ENCODE measurements around the gene RASGRF1. TPM values are rescaled to one million over a fixed set of nuclear protein-coding genes. Genes with fewer than 3 reads are reported as not detected.

Gene RASGRF1
- total RNA-seq, 1 experiment from 2014 or later = 1.6 TPM

DNA sequence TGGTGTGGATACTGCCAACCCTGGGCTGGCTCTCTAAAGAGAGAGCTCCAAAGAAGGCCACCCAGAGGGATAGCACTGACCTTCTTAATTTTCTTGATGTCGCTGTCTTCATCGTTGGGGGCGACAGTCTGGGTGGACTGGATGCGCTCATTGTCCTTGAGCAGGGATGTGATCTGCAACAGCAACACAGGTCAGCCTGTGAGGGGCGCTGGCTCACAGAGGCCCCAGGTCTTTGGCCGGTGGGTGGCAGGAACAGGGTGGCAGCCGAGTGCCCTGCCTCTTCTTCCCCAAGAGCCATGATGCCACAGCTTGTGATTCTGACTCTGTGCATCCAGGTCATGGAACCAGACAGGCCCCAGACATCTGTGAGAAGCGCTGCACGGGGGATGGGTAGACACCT is 41.2 kb downstream of the RASGRF1 start:
- DNase-seq (ENCODE audit: low spot score) = no peak
- in situ Hi-C loops (cut with HindIII; ENCODE audit: low sequenced_read_pairs) = no loop called here

DNA sequence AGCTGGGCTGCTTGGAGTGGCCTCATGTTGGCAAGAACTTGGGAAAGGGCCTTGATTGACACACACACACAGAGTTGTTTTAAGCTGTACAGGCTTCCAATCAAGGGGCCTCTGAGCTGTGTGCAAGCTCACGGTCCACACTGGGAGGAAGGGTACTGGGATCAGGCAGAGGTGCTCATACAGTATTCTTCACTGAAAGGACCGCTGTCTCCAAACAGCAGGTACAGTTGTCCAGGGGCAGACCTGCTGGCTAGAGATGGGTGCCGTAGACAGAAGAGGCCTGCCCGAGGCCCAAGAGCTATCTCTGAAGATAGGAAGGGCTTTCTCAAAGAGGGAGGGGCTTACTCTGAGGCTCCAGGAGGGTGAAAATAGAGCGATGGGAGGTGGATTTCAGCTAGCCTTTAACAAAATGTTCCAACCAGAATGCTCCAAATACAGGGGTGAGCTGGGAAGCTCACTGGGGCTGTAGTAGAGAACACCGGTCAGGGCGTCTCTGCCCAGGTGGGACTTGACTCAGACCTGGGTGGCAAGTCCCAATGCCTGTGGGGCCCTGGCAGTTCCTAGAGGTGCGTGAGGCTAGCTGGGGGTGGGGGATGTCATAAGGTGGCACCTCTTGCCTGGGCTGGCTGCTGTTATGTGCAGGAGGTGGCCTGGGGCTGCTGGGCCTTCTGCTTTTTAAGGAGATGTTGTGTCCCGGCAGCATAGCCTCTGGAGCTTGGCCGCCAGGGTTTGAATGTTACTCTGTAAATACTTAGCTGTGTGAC is 42.7 kb downstream of the RASGRF1 start:
- DNase-seq (ENCODE audit: low spot score) = no peak
- in situ Hi-C loops (cut with HindIII; ENCODE audit: low sequenced_read_pairs) = no loop called here

- in situ Hi-C loops (cut with HindIII; ENCODE audit: low sequenced_read_pairs) = no loop called here
These were observed 43.7 kb downstream of the RASGRF1 start for GRCh38 chr15:79046691-79047404.

GRCh38 chr15:79045041-79045440 is 45.5 kb downstream of the RASGRF1 start:
- in situ Hi-C loops (cut with HindIII; ENCODE audit: low sequenced_read_pairs) = no loop called here
- DNase-seq (ENCODE audit: low spot score) = peak; percentile 64

More at GRCh38 chr15:79046691-79047404, 43.7 kb downstream of the RASGRF1 start:
- no peak for DNase-seq (ENCODE audit: low spot score)

DNA sequence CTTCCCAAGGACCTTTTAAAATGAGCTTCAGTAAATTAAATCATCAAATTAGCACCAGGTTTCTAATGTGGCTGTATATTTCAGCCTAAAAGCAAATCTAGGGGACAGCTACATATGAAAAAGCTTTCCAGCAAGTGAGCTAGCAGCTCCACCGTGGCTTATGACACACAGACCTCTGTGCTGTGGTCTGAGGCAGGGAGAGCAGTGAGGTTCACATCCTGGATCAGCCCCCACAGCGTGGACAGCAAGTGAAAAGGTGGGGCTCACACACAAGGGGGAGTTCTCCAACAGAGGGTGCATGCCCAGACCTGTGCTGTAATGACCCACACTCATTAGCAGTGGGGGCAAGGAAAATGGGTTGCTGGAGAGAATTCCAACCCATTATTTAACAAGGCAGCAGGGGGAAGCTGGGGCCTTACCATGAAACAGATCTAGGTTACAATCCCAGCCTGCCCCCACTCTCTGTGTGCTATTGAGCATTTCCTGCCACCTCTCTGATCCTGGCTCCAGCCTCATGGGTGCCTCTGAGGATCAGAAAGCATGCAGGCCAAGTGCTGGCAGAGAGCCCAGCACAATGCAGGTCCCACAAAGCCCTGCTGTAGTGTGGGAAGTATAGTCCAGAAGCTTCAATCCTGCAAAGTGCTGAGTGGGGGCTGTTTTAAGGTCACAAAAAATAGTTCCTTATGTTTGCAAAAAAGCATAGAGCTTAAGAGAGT is 48.2 kb downstream of the RASGRF1 start:
- DNase-seq (ENCODE audit: low spot score) = peak; percentile 65
- in situ Hi-C loops (cut with HindIII; ENCODE audit: low sequenced_read_pairs) = no loop called here

- in situ Hi-C loops (cut with HindIII; ENCODE audit: low sequenced_read_pairs) = no loop called here
- peak; percentile 98 for DNase-seq (ENCODE audit: low spot score)
These were observed 48.9 kb downstream of the RASGRF1 start for GRCh38 chr15:79041601-79042168.

DNA sequence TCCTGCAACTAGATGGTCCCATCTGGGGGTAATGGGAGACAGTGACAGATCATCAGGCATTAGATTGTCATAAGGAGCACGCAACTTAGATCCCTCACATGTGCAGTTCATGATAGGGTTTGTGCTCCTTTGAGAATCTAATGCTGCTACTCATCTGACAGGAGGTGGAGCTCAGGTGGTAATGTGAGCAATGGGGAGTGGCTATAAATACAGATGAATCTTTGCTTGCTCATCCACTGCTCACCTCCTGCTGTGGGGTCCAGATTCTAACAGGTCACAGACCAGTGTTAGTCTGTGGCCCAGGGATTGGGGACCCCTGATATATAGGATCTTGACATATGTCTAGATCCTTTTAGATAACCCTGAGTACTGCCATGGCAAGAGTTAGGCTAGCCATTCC is 52.7 kb downstream of the RASGRF1 start:
- DNase-seq (ENCODE audit: low spot score) = no peak
- in situ Hi-C loops (cut with HindIII; ENCODE audit: low sequenced_read_pairs) = no loop called here

DNA sequence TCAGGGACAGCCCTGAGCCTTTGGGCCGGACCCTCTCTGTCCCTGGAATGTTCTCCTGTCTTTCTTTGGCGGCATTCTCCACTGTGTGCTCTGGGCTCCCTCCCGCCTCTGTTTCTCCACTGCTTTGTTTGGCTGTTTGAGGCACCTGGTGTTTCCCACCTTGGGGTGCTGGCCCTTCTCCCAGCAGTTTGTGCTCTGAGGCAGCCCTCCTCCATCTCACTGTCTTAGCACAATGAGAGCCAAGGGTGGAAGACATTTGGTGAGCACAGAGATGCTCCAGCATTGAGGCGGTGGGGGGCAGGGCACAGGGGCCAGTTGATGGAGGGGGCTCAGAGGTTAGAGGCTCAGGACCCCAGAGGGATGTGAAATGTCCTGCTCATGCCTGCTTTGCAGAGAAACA is 54.3 kb downstream of the RASGRF1 start:
- in situ Hi-C loops (cut with HindIII; ENCODE audit: low sequenced_read_pairs) = no loop called here
- peak; percentile 71 for DNase-seq (ENCODE audit: low spot score)

DNA sequence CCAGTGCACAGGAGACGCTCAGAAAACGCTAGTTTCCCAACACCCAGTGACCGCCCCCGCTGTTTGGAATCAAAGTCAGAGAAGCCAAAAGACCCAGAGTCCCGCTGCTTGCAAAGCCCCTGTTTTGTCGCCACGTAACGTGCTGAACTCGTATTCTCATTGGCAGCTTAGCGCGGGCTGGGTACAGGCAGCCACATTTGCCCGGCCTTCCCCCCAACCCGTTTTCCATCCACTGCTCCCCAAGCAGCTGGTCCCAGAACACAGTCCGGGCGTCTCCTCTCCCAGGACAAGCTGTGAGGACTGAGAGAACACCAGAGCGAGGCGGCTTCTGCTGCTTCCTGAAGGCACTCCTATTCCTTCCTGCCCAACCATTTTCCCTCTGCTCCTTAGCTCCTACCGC is 54.8 kb downstream of the RASGRF1 start:
- DNase-seq (ENCODE audit: low spot score) = peak; percentile 33
- in situ Hi-C loops (cut with HindIII; ENCODE audit: low sequenced_read_pairs) = no loop called here

- in situ Hi-C loops (cut with HindIII; ENCODE audit: low sequenced_read_pairs) = no loop called here
- DNase-seq (ENCODE audit: low spot score) = peak; percentile 35
These were observed 55.4 kb downstream of the RASGRF1 start for GRCh38 chr15:79035111-79035601.

GRCh38 chr15:79034284-79034683 is 56.3 kb downstream of the RASGRF1 start:
- in situ Hi-C loops (cut with HindIII; ENCODE audit: low sequenced_read_pairs) = no loop called here
- DNase-seq (ENCODE audit: low spot score) = no peak

- DNase-seq (ENCODE audit: low spot score) = no peak
- in situ Hi-C loops (cut with HindIII; ENCODE audit: low sequenced_read_pairs) = no loop called here
These were observed 57.9 kb downstream of the RASGRF1 start for GRCh38 chr15:79032656-79033055.

DNA sequence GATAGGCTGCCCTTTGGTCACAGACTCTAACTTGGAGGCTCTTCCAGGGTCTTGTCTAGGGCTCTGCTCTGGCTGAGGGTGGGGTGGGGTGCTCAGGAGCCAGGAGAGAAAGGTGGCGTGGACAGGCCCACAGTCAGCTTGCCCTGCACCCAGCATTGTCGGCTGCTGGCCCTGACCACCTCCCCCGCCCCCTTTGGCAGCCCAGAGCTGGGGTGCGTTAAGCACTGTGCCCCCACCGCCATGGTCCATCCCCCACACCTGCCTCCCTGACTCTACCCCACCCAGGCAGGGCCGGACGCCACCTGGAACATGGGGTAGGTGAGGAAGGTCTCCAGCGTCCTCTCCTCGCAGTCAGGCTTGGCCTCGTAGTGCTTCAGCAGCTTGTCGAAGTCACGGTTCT is 58.8 kb downstream of the RASGRF1 start:
- in situ Hi-C loops (cut with HindIII; ENCODE audit: low sequenced_read_pairs) = no loop called here
- no peak for DNase-seq (ENCODE audit: low spot score)

GRCh38 chr15:79031201-79031600 is 59.4 kb downstream of the RASGRF1 start:
- DNase-seq (ENCODE audit: low spot score) = no peak
- in situ Hi-C loops (cut with HindIII; ENCODE audit: low sequenced_read_pairs) = no loop called here

DNA sequence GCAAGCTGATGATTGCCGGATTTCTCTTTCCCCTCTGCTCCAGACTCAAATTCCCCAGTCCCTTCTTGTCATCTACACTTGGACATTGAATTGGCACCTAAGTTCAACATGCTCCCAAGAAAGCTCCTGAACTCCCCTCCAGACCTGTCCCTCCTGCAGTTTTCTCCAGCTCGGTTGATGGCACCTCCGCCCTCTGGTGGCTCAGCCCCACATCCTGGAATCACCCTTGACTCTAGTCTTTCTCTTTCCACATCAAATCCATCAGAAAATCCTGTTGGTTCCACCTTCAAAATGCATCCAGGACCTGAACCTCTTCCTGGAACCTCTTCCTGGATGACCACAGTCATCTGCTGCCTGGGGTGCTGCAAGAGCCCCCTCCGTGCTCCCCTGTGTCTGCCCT is 60.1 kb downstream of the RASGRF1 start:
- in situ Hi-C loops (cut with HindIII; ENCODE audit: low sequenced_read_pairs) = no loop called here
- DNase-seq (ENCODE audit: low spot score) = no peak

DNA sequence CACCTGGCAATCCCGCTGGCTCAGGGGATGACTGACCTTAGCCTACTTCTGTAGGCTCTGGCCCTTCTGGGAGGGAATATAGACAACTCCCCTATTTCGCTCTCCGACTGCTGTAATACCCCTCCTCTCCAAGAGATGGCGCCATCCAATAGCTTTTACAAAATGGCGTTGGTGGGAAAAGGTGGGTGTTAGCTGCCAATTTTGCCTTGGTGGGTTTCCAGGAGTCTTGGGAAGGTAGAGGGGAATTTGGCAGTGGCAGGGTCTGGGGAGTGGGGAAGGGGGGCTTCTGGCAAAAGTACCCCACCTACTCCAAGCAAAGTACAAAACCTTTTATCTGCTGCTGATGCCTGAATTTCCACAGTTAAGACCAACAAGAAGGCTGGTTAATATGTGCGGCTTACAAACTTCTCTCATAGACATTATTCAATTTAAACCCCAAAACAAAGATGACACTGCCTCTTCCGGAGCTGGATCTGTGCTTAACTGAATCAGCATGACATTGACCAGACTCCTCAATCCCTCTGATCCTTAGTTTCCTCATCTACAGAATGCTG is 62.1 kb downstream of the RASGRF1 start:
- peak; percentile 79 for DNase-seq (ENCODE audit: low spot score)
- in situ Hi-C loops (cut with HindIII; ENCODE audit: low sequenced_read_pairs) = no loop called here

DNA sequence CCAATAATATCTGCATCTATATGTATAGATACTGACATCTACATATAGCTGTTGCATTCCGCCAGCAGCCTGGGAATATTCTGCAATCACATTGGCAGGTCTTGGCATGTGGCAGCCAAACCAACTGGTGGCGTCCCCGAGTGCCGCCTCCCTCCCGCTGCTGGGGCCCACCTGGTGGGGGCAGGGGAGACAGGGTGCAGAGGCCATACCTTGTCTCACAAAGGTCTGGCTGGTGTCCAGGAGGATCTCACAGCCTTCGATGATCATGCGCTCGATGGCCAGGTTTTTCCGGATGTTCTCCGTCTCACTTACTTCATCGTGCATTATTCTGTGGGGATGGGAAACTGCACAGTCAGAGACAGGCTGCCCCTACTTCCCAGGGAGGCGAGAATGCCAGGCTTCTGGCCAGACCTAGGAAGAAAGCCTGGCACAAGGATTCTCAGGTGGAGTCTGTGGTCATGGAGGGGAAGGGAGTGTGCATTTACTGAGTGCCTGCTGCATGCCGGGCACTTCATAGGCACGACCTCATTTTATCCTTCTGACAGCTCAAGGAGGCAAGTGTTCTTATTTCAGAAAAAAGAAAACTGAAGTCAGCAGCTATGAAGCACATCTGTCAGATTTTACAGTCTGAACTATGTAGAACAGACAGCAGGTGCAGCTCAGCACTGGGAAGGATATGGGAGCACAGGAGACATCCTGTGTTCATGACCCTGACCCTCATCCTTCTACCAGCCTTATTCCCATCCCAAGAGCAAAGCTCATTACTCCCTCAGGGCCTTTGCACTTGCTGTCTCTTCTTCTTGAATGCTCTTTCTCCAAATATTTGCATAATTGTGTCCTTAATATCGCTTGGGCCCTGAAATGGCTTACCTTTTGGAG is 62.8 kb downstream of the RASGRF1 start:
- in situ Hi-C loops (cut with HindIII; ENCODE audit: low sequenced_read_pairs) = no loop called here
- peak; percentile 33 for DNase-seq (ENCODE audit: low spot score)

GRCh38 chr15:79025802-79026201 is 64.8 kb downstream of the RASGRF1 start:
- no peak for DNase-seq (ENCODE audit: low spot score)
- in situ Hi-C loops (cut with HindIII; ENCODE audit: low sequenced_read_pairs) = no loop called here

Measured in G401 (cell line).